Measurements from ENCODE around the gene FHIT.

- TF ChIP-seq, protein P1, sequence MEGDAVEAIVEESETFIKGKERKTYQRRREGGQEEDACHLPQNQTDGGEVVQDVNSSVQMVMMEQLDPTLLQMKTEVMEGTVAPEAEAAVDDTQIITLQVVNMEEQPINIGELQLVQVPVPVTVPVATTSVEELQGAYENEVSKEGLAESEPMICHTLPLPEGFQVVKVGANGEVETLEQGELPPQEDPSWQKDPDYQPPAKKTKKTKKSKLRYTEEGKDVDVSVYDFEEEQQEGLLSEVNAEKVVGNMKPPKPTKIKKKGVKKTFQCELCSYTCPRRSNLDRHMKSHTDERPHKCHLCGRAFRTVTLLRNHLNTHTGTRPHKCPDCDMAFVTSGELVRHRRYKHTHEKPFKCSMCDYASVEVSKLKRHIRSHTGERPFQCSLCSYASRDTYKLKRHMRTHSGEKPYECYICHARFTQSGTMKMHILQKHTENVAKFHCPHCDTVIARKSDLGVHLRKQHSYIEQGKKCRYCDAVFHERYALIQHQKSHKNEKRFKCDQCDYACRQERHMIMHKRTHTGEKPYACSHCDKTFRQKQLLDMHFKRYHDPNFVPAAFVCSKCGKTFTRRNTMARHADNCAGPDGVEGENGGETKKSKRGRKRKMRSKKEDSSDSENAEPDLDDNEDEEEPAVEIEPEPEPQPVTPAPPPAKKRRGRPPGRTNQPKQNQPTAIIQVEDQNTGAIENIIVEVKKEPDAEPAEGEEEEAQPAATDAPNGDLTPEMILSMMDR (conservative IDR thresholded peaks at IDR 0.05) = no peak
- no peak for TF ChIP-seq EZH2 (IDR thresholded peaks at IDR 0.05; ENCODE audit: low read depth)
These were observed 1061.9 kb downstream of the FHIT start for GRCh38 chr3:60189304-60189703.

Data from PC-9 (cell line).